NT2/D1 (cell line): ENCODE results near the gene PEX5L.

Source experiments
- SUZ12 ChIP-seq: IDR thresholded peaks from 2 replicates; pipeline ENCODE4 v1.6.1; 2011; ENCODE audit not compliant: insufficient read length, insufficient read depth; ENCODE audit errors: extremely low read depth
- YY1 ChIP-seq: IDR thresholded peaks from 2 replicates; pipeline ENCODE4 v1.6.1; 2011; ENCODE audit not compliant: insufficient read length, insufficient read depth
- ZNF274 ChIP-seq: IDR thresholded peaks from 2 replicates; pipeline ENCODE4 v1.6.1; 2011; ENCODE audit warnings: mild to moderate bottlenecking, low read depth, low read length

DNA sequence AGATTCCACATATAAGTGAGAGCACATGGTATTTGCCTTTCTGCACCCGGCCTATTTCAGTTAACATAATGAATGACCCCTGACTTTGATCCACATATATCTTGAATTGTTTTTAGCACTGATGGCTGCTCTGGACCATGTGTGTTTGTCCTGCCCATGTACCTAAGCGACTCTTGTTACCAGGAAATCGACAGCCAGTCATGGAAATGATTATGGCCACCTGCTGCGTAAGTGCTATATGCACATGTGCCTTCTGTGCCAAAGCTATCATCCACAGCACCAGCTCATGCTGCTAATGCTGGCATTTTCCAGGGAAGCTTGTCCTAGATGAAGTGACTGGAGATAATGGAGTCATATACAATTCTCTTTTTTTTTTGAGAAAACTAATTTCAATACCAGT lies 103.7 kb downstream of the PEX5L start:
- no peak for TF ChIP-seq YY1
- TF ChIP-seq ZNF274: no peak
- no peak for TF ChIP-seq SUZ12
